Measurements from ENCODE around the gene TSPAN14. TPM values are rescaled to one million over a fixed set of nuclear protein-coding genes. Genes with fewer than 3 reads are reported as not detected.
A peak's percentile ranks its signal among the peaks of the same experiment; 100 is the strongest.

Gene TSPAN14
- total and polyA plus RNA-seq, 2 of the 13 experiments (the other 11 are each of a cell fraction or from before 2014, with no cell fraction given) = 24.1 to 80.6 TPM

- ChIA-PET CTCF (ENCODE audit: low intra/inter-chr PET ratio, low total read pairs) (no interaction called here), POLR2A (interaction anchor here (0.9 to 3.5 kb wide), 7 partner anchors 9 to 94 kb away, joined by 3 to 19 read pairs (median 7); partner anchors contain the start of gene PRXL2A)
- H3K27ac ChIP-seq (ENCODE audit: extremely low read length, insufficient read depth, low read length) = peak overlapping the region; percentile 90
- H4K20me1 ChIP-seq (ENCODE audit: insufficient read depth, low read length) = 0 out of 2 replicates have a peak, but pooled peaks cover 5% of the 10 kb centered on the region
- no peak overlapping the region for H3K4me3 ChIP-seq (replicated peaks in 1 of 3; ENCODE audit: insufficient read depth in 1 of 3, low read depth in 2 of 3, low read length in 3 of 3)
- peaks cover 100% of the 10 kb centered on the region for H3K4me1 ChIP-seq (ENCODE audit: insufficient read depth, low read length)
- H3K9ac ChIP-seq (ENCODE audit: insufficient read depth, low read depth, low read length) = no peak overlapping the region; the same call in 1 of the 2 replicates
- WGBS (ENCODE audit: low lambda C conversion rate) = 95% methylated on average over 14 of the region's 14 CpGs
- H3K27me3 ChIP-seq (ENCODE audit: control insufficient read depth in 1 of 2, insufficient read depth in 2 of 2, low read length in 2 of 2) = no peaks in the 10 kb centered on the region
- DNase-seq (ENCODE audit: low spot score) (no peak), FAIRE-seq (no peak), ATAC-seq (no peak)
- peaks cover under 1 to 2% of the 10 kb centered on the region in 2 experiments; a peak in 2 of 5 replicates for H3K36me3 ChIP-seq (replicated peaks in 1 of 2; ENCODE audit: control insufficient read depth in 1 of 2, insufficient read depth in 2 of 2, low read length in 2 of 2)
- peaks cover 71% of the 10 kb centered on the region for H3K79me2 ChIP-seq (ENCODE audit: insufficient read depth, low read length)
- in situ Hi-C loops (cut with HindIII; ENCODE audit: extremely low pct_ligation_motif_present, low pct_unique_long_range_greater_than_20kb) = loop anchor here (5.0 to 25.0 kb wide), 2 partner anchors 43 to 238 kb away; no protein-coding TSS in a partner anchor
- H3K9me3 ChIP-seq (ENCODE audit: low read length) = no peaks in the 10 kb centered on the region
- no peak overlapping the region for H2AFZ ChIP-seq (ENCODE audit: low read length)
- intact Hi-C loops (cut with micrococcal nuclease; ENCODE audit: unreplicated experiment) = no loop called here
- BruUV-seq (replicated peaks) = no TSS peak
- no peak overlapping the region for H3K4me2 ChIP-seq (ENCODE audit: low read depth, low read length)
- TF ChIP-seq ATF7-NPFF (CRISPR knock-in tag; IDR thresholded peaks at IDR 0.05; ENCODE audit: low read depth) (no peak), CBX5 (CRISPR knock-in tag; IDR thresholded peaks at IDR 0.05; ENCODE audit: borderline replicate concordance) (no peak), POLR2G (IDR thresholded peaks at IDR 0.05; ENCODE audit: low read depth, low read length) (no peak), ZBTB38 (CRISPR knock-in tag; IDR thresholded peaks at IDR 0.05) (peak; percentile 68; the same call in 1 of the 2 replicates), HNRNPH1 (optimal IDR thresholded peaks at IDR 0.05; ENCODE audit: low read depth, low read length) (no peak), RBM22 (optimal IDR thresholded peaks at IDR 0.05; ENCODE audit: low read length) (peak; percentile 52), POGZ (CRISPR knock-in tag; IDR thresholded peaks at IDR 0.05) (peak; percentile 28; the same call in 1 of the 2 replicates), MAFK (conservative IDR thresholded peaks at IDR 0.05 in 1 of 2, IDR thresholded peaks at IDR 0.05 in 1 of 2; ENCODE audit: low read length in 2 of 2) (no peak), ZBTB33 (CRISPR knock-in tag; IDR thresholded peaks at IDR 0.05) (peak; percentile 93), ZFX (CRISPR knock-in tag; IDR thresholded peaks at IDR 0.05; ENCODE audit: low read depth) (0 out of 2 replicates have a peak, but pooled peaks have one; percentile 18), TEAD3 (CRISPR knock-in tag; optimal IDR thresholded peaks at IDR 0.05; ENCODE audit: borderline replicate concordance) (peak; percentile 16)
- TF ChIP-seq, protein P1, sequence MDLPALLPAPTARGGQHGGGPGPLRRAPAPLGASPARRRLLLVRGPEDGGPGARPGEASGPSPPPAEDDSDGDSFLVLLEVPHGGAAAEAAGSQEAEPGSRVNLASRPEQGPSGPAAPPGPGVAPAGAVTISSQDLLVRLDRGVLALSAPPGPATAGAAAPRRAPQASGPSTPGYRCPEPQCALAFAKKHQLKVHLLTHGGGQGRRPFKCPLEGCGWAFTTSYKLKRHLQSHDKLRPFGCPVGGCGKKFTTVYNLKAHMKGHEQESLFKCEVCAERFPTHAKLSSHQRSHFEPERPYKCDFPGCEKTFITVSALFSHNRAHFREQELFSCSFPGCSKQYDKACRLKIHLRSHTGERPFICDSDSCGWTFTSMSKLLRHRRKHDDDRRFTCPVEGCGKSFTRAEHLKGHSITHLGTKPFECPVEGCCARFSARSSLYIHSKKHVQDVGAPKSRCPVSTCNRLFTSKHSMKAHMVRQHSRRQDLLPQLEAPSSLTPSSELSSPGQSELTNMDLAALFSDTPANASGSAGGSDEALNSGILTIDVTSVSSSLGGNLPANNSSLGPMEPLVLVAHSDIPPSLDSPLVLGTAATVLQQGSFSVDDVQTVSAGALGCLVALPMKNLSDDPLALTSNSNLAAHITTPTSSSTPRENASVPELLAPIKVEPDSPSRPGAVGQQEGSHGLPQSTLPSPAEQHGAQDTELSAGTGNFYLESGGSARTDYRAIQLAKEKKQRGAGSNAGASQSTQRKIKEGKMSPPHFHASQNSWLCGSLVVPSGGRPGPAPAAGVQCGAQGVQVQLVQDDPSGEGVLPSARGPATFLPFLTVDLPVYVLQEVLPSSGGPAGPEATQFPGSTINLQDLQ (CRISPR knock-in tag; IDR thresholded peaks at IDR 0.05) = no peak
- TF ChIP-seq, protein P2, sequence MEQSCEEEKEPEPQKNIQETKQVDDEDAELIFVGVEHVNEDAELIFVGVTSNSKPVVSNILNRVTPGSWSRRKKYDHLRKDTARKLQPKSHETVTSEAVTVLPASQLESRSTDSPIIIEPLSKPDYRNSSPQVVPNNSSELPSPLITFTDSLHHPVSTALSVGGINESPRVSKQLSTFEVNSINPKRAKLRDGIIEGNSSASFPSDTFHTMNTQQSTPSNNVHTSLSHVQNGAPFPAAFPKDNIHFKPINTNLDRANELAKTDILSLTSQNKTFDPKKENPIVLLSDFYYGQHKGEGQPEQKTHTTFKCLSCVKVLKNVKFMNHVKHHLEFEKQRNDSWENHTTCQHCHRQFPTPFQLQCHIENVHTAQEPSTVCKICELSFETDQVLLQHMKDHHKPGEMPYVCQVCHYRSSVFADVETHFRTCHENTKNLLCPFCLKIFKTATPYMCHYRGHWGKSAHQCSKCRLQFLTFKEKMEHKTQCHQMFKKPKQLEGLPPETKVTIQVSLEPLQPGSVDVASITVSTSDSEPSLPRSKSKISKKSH (CRISPR knock-in tag; IDR thresholded peaks at IDR 0.05; ENCODE audit: borderline replicate concordance) = 0 out of 2 replicates have a peak, but pooled peaks have one; percentile 8
- TF ChIP-seq, protein P3, sequence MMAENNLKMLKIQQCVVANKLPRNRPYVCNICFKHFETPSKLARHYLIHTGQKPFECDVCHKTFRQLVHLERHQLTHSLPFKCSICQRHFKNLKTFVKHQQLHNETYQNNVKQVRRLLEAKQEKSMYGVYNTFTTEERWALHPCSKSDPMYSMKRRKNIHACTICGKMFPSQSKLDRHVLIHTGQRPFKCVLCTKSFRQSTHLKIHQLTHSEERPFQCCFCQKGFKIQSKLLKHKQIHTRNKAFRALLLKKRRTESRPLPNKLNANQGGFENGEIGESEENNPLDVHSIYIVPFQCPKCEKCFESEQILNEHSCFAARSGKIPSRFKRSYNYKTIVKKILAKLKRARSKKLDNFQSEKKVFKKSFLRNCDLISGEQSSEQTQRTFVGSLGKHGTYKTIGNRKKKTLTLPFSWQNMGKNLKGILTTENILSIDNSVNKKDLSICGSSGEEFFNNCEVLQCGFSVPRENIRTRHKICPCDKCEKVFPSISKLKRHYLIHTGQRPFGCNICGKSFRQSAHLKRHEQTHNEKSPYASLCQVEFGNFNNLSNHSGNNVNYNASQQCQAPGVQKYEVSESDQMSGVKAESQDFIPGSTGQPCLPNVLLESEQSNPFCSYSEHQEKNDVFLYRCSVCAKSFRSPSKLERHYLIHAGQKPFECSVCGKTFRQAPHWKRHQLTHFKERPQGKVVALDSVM (CRISPR knock-in tag; IDR thresholded peaks at IDR 0.05) = peak; percentile 57; the same call in 1 of the 2 replicates
These were observed 46.7 kb downstream of the TSPAN14 start for GRCh38 chr10:80500572-80501380.
